ENCODE data around the gene FBXW11. TPM values are rescaled to one million over a fixed set of nuclear protein-coding genes. Genes with fewer than 3 reads are reported as not detected.
A peak's percentile ranks its signal among the peaks of the same experiment; 100 is the strongest.

The FBXW11 gene
- total RNA-seq, 1 donor from 2014 or later = 52.7 TPM

GRCh38 chr5:172009536-172010270 lies 3.3 kb upstream of the FBXW11 start:
- no peak overlapping the region for H3K4me3 Mint-ChIP-seq
- intact Hi-C loops (cut with micrococcal nuclease) = loop anchor here (5.0 to 10.0 kb wide), 5 partner anchors 42 to 1908 kb away; partner anchors contain the start of genes DUSP1, ERGIC1 and NPM1

GRCh38 chr5:172008689-172009141 lies 2.3 kb upstream of the FBXW11 start:
- no peak for ATAC-seq (ENCODE audit: low read depth)
- Mint-ChIP-seq H3K36me3 (ENCODE audit: low read depth) (peaks cover 11% of the 10 kb centered on the region), H3K4me3 (peak overlapping the region; percentile 11), H3K4me1 (peaks cover 29% of the 10 kb centered on the region), H3K27ac (no peak overlapping the region), H3K9me3 (no peaks in the 10 kb centered on the region), H3K27me3 (no peaks in the 10 kb centered on the region)
- CTCF ChIA-PET = interaction anchor here (5.9 kb wide), 1 partner anchor 96 kb away, joined by 61 read pairs; no protein-coding TSS in a partner anchor
- intact Hi-C loops (cut with micrococcal nuclease) = loop anchor here (5.0 to 10.0 kb wide), 5 partner anchors 41 to 1909 kb away; partner anchors contain the start of genes DUSP1, ERGIC1 and NPM1
- TF ChIP-seq, protein P1, sequence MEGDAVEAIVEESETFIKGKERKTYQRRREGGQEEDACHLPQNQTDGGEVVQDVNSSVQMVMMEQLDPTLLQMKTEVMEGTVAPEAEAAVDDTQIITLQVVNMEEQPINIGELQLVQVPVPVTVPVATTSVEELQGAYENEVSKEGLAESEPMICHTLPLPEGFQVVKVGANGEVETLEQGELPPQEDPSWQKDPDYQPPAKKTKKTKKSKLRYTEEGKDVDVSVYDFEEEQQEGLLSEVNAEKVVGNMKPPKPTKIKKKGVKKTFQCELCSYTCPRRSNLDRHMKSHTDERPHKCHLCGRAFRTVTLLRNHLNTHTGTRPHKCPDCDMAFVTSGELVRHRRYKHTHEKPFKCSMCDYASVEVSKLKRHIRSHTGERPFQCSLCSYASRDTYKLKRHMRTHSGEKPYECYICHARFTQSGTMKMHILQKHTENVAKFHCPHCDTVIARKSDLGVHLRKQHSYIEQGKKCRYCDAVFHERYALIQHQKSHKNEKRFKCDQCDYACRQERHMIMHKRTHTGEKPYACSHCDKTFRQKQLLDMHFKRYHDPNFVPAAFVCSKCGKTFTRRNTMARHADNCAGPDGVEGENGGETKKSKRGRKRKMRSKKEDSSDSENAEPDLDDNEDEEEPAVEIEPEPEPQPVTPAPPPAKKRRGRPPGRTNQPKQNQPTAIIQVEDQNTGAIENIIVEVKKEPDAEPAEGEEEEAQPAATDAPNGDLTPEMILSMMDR (IDR thresholded peaks at IDR 0.05) = no peak
- no peak for DNase-seq
- POLR2A ChIA-PET = no interaction called here

More at GRCh38 chr5:172009536-172010270, 3.3 kb upstream of the FBXW11 start:
- ATAC-seq (ENCODE audit: low read depth) (no peak), DNase-seq (no peak)
- Mint-ChIP-seq H3K9me3 (no peaks in the 10 kb centered on the region), H3K27ac (no peak overlapping the region), H3K4me1 (peaks cover 24% of the 10 kb centered on the region), H3K36me3 (ENCODE audit: low read depth) (peaks cover 11% of the 10 kb centered on the region), H3K27me3 (no peaks in the 10 kb centered on the region)
- POLR2A ChIA-PET = interaction anchor here (0.5 to 1.0 kb wide), 3 partner anchors 33 to 93 kb away, joined by 3 read pairs; no protein-coding TSS in a partner anchor
- CTCF ChIA-PET = interaction anchor here (0.9 to 5.9 kb wide), 2 partner anchors 25 to 97 kb away, joined by 3 to 61 read pairs; no protein-coding TSS in a partner anchor
- TF ChIP-seq, protein P1 (IDR thresholded peaks at IDR 0.05) = no peak

DNA sequence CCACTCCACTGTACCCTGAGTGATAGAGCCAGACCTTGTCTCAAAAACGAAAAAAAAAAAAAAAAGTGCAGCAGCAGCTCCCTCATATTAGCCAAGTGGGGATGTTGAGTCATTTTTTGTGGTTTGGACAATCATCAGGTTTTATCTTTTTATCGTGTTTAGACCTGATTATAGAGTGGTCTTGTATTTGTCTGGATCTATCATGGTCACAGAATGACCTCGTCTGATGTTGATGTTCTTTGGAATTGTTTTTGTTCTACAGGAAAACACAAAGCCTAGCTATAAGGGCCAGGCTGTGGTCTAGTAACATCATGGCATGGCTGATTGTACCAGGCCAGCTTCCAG lies 1.6 kb upstream of the FBXW11 start:
- Mint-ChIP-seq H3K36me3 (ENCODE audit: low read depth) (peaks cover 11% of the 10 kb centered on the region), H3K27ac (no peak overlapping the region), H3K4me3 (peak overlapping the region; percentile 93), H3K9me3 (no peaks in the 10 kb centered on the region), H3K27me3 (no peaks in the 10 kb centered on the region), H3K4me1 (peaks cover 35% of the 10 kb centered on the region)
- TF ChIP-seq, protein P1 (IDR thresholded peaks at IDR 0.05) = no peak
- POLR2A ChIA-PET = interaction anchor here (1.9 to 2.8 kb wide), 3 partner anchors 47 to 180 kb away, joined by 10 to 25 read pairs (median 11); partner anchors contain the start of gene STK10
- no peak for ATAC-seq (ENCODE audit: low read depth)
- no peak for DNase-seq
- CTCF ChIA-PET = interaction anchor here (1.1 to 5.9 kb wide), 6 partner anchors 10 to 180 kb away, joined by 3 to 61 read pairs (median 7); partner anchors contain the start of gene STK10
- intact Hi-C loops (cut with micrococcal nuclease) = loop anchor here (5.0 to 10.0 kb wide), 5 partner anchors 41 to 1909 kb away; partner anchors contain the start of genes DUSP1, ERGIC1 and NPM1

- DNase-seq = no peak
These were observed 1.0 kb upstream of the FBXW11 start for GRCh38 chr5:172007175-172008110.

More at GRCh38 chr5:172007175-172008110, 1.0 kb upstream of the FBXW11 start:
- H3K9me3 Mint-ChIP-seq = no peaks in the 10 kb centered on the region
- ChIA-PET CTCF (interaction anchor here (0.5 to 5.9 kb wide), 11 partner anchors 9 to 590 kb away, joined by 3 to 61 read pairs (median 4); partner anchors contain the start of gene STK10), POLR2A (interaction anchor here (0.5 to 2.8 kb wide), 33 partner anchors 8 to 1050 kb away, joined by 3 to 35 read pairs (median 5); partner anchors contain the start of genes DUSP1, RPL26L1, STK10 and UBTD2)
- intact Hi-C loops (cut with micrococcal nuclease) = loop anchor here (1.0 to 10.0 kb wide), 12 partner anchors 29 to 1910 kb away; partner anchors contain the start of genes BNIP1, CREBRF, DUSP1 and ERGIC1
- H3K36me3 Mint-ChIP-seq (ENCODE audit: low read depth) = peaks cover 11% of the 10 kb centered on the region
- H3K27ac Mint-ChIP-seq = peak overlapping the region; percentile 96
- TF ChIP-seq, protein P1 (IDR thresholded peaks at IDR 0.05) = no peak
- no peaks in the 10 kb centered on the region for H3K27me3 Mint-ChIP-seq
- peaks cover 42% of the 10 kb centered on the region for H3K4me1 Mint-ChIP-seq
- ATAC-seq (ENCODE audit: low read depth) = no peak
- peak overlapping the region; percentile 93 for H3K4me3 Mint-ChIP-seq
